Activated T-helper 1 cell treated with Interleukin-2 at 50 U/mL for 16 hours (primary cell): Measurements from ENCODE around the gene NUDC.
"Not testable (repeated sequence)": the region's sequence is repeated elsewhere in the genome, so short reads cannot be mapped to it uniquely, and the experiment has no call there.

Experiments used
- DNase-seq: peaks from one replicate; pipeline ENCODE4 v3.0.0-alpha.2; 2020; ENCODE audit warnings: low read depth

The NUDC gene

DNA sequence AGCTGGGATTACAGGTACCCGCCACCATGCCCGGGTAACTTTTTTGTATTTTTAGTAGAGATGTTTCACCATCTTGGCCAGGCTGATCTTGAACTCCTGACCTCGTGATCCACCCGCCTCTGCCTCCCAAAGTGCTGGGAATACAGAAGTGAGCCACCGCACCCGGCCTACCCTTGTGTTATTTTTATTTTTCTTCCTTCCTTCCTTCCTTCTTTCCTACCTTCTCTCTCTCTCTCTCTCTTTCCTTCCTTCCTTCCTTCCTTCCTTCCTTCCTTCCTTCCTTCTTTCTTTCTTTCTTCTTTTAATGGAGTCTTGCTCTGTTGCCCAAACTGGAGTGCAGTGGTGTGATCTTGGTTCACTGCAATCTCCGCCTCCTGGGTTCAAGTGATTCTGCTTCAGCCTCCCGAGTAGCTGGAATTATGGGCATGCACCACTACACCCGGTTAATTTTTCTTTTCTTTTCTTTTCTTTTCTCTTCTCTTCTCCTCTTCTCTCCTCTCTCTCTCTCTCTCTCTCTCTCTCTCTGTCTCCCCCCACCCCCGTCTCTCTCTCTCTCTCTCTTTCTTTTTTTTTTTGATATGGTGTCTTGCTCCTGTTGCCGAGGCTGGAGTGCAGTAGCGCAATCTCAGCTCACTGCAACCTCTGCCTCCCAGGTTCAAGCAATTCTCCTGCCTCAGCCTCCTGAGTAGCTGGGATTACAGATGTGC, 68.0 kb downstream of the NUDC start:
- not testable (repeated sequence) for DNase-seq

DNA sequence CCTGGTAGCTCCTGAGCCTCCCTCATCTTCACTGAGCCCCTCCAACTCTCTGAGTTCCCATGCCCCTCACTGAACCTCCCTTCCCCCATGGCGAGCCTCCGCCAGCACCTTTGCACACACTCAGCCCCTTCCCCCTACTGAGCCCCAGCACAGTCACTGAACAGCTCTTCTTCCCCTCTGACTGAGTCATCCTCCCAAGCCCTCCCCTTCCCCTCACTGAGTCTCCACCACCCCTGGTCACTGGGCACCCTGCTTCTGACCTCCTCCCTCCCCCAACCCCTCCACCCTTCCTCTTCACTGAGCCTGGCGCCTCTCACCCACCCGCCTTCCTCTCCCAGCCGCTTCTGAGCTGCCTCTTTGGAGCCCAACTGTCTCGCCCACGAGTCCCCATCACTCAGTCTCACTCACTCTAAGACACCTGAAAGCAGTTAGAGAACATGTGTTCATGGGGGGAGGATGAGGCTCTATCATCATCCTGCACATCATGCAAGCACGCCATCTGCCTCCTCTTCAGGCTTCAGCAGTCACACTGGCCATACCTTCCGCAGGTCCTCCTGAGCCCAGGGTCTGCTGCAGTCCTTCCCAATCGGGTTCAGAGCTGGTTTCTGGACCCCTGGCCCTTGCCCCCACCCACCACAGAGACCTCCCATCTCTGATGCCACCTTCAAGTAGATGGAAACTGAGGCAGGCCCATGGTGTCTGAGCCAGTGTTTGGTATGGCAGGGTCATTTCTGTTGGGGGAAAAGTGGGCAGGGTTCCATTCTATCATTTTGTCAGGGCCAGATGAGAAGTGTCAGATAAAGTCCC, 70.0 kb downstream of the NUDC start:
- no peak for DNase-seq

DNA sequence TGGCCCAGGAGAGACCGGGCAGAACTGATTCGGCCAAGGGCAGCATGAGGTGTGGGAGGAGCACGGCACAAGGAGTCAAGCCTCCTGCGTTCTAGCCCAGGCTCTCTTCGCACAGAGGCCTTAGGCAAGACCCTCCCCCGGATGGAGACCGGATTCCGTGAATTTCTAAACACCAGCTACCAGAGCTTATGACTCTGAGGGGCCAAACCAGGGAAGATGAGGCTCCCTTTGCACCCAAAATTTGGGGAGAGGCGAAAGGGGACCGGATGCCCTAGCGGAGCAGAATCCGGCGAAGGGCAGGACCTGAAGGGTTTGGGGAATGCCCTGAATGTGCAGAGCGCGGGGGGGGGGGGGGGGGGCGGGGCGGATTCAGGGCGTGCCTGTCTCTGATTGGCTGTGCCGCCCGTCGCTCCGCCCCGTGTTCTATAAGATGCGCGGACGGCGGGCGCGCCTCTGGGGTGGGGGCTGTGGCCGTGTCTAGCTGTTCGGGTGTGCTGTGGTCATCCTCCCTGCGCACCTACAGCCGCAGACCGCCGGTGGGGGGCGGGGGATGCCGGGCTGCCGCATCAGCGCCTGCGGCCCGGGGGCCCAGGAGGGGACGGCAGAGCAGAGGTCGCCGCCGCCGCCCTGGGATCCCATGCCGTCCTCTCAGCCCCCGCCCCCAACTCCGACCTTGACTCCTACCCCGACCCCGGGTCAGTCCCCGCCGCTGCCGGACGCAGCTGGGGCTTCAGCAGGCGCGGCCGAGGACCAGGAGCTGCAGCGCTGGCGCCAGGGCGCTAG, 71.9 kb downstream of the NUDC start, which contains the start of gene TRNP1:
TSS of gene TRNP1 (plus strand) at position 456 of the 783 bp plus-strand sequence. CDS start at position 551, 95 bp downstream.
- DNase-seq, result peak; percentile 35

DNA sequence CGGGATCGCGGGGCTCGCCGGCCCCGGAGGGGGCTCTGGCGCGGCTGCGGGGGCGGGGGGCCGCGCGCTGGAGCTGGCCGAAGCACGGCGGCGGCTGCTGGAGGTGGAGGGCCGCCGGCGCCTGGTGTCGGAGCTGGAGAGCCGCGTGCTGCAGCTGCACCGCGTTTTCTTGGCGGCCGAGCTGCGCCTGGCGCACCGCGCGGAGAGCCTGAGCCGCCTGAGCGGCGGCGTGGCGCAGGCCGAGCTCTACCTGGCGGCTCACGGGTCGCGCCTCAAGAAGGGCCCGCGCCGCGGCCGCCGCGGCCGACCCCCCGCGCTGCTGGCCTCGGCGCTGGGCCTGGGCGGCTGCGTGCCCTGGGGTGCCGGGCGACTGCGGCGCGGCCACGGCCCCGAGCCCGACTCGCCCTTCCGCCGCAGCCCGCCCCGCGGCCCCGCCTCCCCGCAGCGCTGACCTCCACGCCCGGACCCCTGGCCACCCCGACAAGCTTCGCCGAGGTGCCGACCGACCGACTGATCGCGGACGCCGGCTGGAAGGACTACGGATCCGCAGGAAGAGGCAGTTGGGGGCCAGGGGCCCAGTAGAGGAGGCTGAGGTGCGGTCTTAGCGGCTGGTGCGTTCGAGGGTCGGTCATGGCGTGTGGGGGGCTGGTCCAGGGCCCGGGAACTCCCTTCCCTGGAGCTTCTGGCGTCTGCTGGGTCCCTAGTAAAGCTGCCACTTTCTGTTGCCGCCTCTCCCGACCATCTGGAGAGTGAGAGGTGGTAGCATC, 72.7 kb downstream of the NUDC start:
- no peak for DNase-seq

DNA sequence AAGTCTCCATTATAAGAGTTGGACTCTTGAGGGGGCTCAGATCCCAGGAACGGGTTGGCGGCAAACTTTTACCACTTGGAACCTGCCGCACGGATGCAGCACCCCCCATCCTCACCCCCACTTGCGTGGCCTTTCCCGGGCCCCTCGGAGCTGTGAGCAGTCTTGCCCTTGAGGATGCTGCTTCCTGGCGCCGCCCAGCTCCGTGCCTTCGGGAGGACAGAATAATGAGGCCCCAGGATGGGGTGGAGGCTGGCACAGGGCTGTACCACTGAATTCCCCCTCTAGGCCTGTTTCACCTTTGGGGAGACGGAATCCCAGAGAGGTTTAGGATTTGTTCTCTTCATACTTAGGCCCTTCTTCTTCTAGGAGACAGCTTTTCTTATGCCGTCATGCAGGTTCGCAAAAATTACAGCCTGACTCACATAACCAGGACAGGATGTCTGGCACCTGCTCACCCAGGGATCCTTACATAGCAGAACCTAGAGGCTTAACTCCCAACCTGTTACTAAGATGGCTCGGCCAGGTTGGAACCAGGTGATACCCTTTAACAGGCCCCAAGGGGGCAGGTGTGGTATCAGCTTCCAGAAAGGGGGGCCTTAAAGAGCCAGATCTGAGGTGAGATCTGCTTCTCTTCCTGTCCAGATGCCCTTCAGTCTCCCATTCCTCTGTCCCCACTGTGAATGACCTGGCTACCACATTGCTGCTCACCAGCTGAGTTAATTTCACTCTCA, 73.4 kb downstream of the NUDC start:
- DNase-seq, result no peak

DNA sequence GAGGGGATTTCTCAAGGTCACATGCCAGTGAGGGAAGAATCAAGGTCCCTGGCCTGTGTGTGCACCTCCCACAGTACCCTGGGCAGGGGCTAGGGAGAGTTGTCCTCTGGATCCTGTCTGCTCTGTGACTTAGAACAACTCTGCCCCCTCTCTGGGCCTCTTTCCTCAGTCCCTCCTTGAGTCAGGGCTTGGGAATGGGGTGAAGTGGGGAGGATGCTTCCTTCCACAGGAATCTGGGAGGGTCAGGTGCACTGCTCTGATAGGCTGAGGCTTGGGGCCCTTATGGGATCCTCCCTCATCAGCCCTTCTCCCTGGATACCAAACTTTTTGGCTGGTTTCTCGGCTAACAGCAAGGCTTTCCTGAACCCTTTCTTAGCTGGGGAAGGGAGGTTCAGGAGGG, 74.5 kb downstream of the NUDC start:
- DNase-seq, result no peak
